GM21528 (cell line): ENCODE results near the gene NUP93.

Source experiments
- ATAC-seq: cut with Tn5 transposase; IDR thresholded peaks from one replicate; pipeline ENCODE4 v1.9.1; 2021; ENCODE audit warnings: mild to moderate bottlenecking, moderate library complexity; ENCODE audit not compliant: unreplicated experiment, low FRiP score

NUP93 gene

GRCh38 chr16:56741399-56741798 lies 11.5 kb downstream of the NUP93 start:
- no peak for ATAC-seq

GRCh38 chr16:56742030-56742984 lies 12.4 kb downstream of the NUP93 start:
- ATAC-seq: no peak

GRCh38 chr16:56743840-56744239 lies 13.9 kb downstream of the NUP93 start:
- ATAC-seq: no peak

GRCh38 chr16:56744996-56745640 lies 15.2 kb downstream of the NUP93 start:
- ATAC-seq: no peak

GRCh38 chr16:56747486-56748045 lies 17.6 kb downstream of the NUP93 start:
- no peak for ATAC-seq

GRCh38 chr16:56748191-56748590 lies 18.3 kb downstream of the NUP93 start:
- ATAC-seq: no peak

- ATAC-seq: no peak
These were observed 18.9 kb downstream of the NUP93 start for GRCh38 chr16:56748826-56749225.

- no peak for ATAC-seq
These were observed 20.0 kb downstream of the NUP93 start for GRCh38 chr16:56749672-56750491.

GRCh38 chr16:56753410-56753809 lies 23.5 kb downstream of the NUP93 start:
- ATAC-seq: no peak

- no peak for ATAC-seq
These were observed 25.1 kb downstream of the NUP93 start for GRCh38 chr16:56755038-56755437.

GRCh38 chr16:56758432-56758831 lies 28.5 kb downstream of the NUP93 start:
- no peak for ATAC-seq

GRCh38 chr16:56758930-56759329 lies 29.0 kb downstream of the NUP93 start:
- ATAC-seq: no peak

GRCh38 chr16:56763291-56763916 lies 33.5 kb downstream of the NUP93 start:
- no peak for ATAC-seq

- ATAC-seq: no peak
These were observed 34.9 kb downstream of the NUP93 start for GRCh38 chr16:56764835-56765234.

- ATAC-seq: no peak
These were observed 36.0 kb downstream of the NUP93 start for GRCh38 chr16:56765949-56766348.

- no peak for ATAC-seq
These were observed 37.1 kb downstream of the NUP93 start for GRCh38 chr16:56767024-56767423.

- no peak for ATAC-seq
These were observed 39.7 kb downstream of the NUP93 start for GRCh38 chr16:56769677-56770076.

- no peak for ATAC-seq
These were observed 41.8 kb downstream of the NUP93 start for GRCh38 chr16:56771558-56772279.

GRCh38 chr16:56773532-56773931 lies 43.6 kb downstream of the NUP93 start:
- ATAC-seq: no peak
